ENCODE results near the gene CORO1C.
A peak's percentile ranks its signal among the peaks of the same experiment; 100 is the strongest.

- TF ChIP-seq CTCF (IDR thresholded peaks at IDR 0.05 in 4 of 5, conservative IDR thresholded peaks at IDR 0.05 in 1 of 5) (no peak), POLR2A (IDR thresholded peaks at IDR 0.05) (peak in 1 of 2 donors; percentile 2)
Observed at GRCh38 chr12:108691998-108692808, 39.1 kb downstream of the CORO1C start.
